Activated CD4-positive, CD25-positive, alpha-beta regulatory T cell treated with anti-CD3 and anti-CD28 coated beads, Interleukin-2, amount 50 U/mL, for 72 hours (primary cell): ENCODE results near the gene SLC2A11.
A peak's percentile ranks its signal among the peaks of the same experiment; 100 is the strongest.
"Not testable (repeated sequence)": the region's sequence is repeated elsewhere in the genome, so short reads cannot be mapped to it uniquely, and the experiment has no call there.

Experiments used
- DNase-seq: peaks from one replicate; pipeline ENCODE4 v3.0.0; 2021

Gene SLC2A11

DNA sequence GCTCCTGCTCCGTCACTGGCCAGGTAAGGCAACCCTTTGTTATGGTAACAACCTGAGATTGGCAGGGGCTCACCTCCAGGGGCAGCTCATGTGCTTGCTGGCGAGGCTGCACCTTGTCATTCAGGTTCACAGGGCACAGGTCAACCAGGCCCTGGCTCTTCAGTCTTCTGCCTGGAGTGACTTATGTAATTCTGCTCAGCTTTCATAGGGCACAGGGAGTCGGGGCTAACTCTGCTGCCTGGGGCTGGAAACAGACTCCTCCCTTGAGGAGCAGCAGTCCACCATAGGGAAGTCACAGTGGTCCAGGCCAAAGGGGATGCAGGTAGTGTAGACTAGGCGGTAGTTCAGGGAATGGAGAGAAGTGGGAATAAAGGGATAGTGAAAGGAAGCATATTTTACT, 35.0 kb downstream of the SLC2A11 start:
- DNase-seq = no peak

DNA sequence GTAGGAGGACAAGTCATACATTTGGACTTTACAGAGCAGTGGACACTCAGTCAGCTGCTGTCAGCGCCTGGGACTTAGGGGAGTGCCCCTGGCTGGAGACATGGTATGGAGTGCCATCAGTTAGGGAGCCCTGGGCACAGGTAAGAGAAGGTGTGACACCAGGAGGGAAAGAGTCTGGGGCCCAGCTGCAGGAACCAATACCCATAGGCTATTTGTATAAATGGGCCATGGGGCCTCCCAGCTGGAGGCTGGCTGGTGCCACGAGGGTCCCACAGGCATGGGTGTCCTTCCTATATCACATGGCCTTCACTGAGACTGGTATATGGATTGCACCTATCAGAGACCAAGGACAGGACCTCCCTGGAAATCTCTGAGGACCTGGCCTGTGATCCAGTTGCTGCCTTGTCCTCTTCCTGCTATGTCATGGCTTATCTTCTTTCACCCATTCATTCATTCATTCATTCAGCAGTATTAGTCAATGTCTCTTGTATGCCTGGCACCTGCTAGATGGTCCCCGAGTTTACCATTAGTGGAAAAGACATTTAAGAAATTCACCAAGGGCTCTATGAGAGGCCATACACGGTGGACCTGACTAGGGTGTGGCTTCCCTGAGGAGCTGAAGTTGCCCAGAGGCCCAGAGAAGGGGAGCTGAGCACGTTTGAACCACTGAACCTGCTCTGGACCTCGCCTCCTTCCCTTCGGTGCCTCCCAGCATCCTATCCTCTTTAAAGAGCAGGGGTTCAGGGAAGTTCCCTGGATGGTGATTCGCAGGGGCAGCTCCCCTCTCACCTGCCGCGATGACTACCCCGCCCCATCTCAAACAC, 35.7 kb downstream of the SLC2A11 start:
- no peak for DNase-seq

DNA sequence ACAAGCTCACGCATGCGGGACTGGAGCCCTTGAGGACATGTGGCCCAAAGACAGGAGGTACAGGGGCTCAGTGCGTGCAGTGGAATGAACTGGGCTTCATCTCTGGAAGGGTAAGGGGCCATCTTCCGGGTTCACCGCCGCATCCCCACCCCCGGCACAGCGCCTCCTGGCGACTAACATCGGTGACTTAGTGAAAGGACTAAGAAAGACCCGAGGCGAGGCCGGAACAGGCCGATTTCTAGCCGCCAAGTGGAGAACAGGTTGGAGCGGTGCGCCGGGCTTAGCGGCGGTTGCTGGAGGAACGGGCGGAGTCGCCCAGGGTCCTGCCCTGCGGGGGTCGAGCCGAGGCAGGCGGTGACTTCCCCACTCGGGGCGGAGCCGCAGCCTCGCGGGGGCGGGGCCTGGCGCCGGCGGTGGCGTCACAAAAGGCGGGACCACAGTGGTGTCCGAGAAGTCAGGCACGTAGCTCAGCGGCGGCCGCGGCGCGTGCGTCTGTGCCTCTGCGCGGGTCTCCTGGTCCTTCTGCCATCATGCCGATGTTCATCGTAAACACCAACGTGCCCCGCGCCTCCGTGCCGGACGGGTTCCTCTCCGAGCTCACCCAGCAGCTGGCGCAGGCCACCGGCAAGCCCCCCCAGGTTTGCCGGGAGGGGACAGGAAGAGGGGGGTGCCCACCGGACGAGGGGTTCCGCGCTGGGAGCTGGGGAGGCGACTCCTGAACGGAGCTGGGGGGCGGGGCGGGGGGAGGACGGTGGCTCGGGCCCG, 36.5 kb downstream of the SLC2A11 start, which contains the start of gene MIF:
TSS of gene MIF (plus strand) at position 439 of the 765 bp plus-strand sequence. CDS start at position 531, 92 bp downstream.
- DNase-seq = peak; percentile 98

DNA sequence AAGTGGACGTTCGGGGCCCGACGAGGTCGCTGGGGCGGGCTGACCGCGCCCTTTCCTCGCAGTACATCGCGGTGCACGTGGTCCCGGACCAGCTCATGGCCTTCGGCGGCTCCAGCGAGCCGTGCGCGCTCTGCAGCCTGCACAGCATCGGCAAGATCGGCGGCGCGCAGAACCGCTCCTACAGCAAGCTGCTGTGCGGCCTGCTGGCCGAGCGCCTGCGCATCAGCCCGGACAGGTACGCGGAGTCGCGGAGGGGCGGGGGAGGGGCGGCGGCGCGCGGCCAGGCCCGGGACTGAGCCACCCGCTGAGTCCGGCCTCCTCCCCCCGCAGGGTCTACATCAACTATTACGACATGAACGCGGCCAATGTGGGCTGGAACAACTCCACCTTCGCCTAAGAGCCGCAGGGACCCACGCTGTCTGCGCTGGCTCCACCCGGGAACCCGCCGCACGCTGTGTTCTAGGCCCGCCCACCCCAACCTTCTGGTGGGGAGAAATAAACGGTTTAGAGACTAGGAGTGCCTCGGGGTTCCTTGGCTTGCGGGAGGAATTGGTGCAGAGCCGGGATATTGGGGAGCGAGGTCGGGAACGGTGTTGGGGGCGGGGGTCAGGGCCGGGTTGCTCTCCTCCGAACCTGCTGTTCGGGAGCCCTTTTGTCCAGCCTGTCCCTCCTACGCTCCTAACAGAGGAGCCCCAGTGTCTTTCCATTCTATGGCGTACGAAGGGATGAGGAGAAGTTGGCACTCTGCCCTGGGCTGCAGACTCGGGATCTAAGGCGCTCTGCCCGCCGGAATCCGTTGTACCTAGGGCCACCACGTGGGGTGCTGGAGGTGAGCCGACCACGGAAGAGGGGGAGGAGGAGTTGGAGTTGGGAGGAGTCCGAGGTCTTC, 37.3 kb downstream of the SLC2A11 start:
- DNase-seq = peak; percentile 75

DNA sequence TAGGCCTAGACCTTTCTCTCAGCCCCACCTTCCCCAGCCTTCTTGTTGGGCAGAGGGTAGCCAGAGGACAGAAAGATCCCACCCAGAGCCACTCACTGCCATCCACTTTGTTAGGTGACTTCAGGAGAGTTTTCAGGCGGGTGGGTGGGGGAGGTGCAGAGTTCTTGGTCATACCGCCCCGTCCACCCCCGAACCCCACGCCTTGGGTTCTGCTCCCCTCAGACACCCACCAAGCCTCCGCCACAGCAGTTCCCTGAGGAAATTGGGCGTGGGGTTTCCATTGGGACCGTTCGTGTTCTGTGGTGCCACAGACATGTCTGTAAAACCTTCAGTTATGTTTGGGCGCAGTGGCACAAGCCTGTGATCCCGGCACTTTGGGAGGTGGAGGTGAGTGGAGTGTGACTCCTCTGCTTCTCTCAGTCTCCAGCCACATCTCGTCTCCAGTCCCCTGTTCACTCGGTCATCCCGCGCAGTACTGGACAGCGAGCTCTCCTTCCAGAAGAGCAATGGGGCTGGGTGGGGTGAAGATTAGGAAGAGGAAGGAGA, 38.0 kb downstream of the SLC2A11 start:
- no peak for DNase-seq

DNA sequence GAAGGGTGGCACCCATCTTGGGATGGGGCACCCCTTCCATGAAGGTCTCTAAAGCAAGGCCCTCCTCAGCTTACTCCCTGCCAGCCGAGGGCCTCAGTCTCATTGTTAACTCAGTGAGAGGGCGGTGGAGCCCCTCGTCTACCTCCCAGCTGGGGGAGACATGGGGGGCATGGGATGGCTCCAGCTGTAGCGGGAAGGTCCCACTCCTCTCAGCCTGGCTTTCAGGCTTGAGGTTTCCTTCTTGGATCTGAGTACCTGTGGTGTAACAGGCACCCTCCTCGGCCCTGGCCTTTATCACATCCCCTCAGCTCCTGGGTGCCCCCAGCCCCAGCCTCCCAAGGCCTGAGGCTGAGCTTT, 38.5 kb downstream of the SLC2A11 start:
- DNase-seq = no peak

DNA sequence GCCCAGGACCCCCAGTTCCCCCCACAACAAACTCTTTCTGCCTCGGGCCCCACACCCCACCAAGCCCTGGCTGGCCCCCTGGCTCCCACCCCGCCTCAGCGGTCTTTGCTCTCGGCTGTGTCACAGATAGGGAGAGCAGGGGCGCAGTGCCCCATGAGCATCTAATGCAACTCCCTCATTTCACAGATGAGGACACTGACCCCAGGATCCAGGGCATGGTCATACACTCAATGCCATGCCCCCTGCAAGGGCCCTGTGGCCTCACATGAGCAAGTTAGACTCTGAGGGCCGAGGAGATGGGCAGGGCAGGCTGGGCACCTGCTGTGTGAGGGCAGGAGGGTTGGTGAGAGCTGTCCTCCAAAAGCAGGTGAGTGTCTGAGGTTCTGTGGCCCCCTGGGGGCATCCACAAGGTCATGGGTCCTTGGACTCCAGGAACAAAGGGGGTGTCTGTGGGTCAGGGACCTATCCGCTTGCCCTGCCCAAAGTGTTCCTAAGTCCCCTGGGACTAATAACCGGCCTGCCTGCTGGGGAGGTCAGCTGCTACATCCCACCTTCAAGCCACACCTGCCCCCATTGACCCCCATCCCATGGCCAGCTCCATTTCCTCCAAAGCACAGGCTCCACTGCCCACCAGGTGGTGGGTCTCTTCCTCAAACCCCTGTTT, 39.0 kb downstream of the SLC2A11 start:
- no peak for DNase-seq

DNA sequence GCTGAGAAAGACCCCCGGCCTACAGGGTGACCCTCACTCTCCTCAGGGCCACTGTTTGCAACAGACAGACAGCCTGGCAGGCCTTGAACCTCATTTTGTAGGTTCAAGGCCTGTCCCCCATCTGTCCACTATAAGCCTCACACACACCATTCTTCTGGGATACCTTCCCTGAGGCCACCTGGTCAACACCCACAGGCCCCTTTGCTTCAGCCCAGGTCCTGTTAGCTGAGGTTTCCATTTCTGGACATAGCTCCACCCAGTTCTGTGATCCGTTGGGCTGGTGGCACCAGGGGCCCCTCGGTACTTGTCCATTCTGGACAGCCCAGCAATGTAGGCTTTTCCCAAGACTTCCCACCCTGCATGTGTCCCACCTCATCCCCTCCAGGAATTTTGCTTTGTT, 39.6 kb downstream of the SLC2A11 start:
- DNase-seq = no peak

DNA sequence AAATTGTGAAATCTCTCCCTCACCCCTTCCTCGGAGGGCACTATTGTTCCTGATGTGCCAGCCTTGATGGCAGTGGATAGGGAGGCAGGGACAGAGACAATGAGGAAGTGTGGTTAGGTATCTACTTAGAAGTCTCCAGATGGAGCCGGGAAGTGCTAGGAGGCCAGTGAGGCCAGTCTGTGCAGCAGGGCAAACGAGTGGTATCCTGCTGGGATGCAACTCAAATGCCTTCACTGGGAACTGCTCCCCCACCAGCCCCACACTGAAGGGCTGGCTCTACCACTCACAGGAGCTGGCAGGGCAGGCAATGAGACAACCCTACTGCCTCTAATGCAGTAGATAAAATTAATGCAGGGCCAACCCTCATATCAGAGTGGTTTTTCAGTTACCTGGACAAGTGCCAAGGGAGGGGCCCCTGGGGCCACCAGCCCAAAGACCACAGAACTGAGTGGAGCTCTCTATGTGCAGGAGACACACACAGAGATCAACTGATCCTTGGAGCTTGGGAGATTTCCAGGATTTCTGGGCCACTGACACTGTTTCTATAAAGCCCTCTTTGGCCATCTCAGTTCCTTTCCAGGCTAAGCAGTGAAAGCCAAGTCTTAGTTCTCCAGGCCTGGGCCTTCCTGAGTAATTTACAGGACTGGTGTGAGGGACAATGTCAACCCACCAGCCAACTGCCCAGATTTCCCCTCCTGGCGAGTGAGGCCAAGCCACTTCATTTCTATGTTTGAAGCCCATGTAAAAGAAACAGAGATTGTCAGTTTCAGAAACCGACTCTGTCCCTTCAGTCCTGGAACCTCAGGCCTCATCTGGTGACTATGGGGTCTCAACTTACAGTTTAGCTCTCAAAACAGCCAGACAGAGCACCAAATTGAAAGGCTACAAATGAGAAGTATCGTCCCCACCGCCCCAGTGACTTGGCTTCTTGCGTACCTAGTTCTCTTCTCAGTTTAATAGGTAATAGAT, 40.6 kb downstream of the SLC2A11 start:
- DNase-seq = no peak

DNA sequence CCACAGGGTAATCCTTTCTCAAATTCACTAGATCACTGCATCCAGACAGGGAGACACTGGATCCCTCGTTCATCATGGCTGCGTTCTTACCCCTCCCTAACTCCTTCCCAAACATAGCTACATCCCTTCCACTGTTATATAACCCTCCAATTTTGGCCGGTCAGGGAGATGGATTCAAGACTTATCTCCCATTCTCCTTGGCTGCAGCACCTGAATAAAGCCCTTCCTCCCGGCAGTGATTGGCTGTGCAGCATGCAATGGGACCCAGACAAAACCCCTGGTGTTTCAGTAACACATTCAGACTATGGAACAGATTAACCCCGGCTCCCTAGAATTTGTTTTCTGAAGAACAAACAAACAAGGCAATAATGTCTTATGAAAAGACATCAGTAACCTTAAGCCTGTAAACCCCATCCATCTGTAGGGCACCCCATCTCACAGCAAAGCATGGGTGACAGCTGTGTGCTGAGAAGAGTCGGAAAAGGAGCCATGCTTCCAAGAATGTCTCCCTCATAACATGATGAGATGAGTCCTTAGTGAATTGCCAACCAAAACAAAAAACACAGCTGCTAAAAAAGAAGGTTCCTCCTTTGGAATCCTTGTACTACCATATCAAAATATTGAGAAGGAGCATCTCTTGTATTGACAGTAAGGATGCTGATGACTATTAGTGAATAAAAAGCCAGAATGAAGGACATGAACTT, 41.5 kb downstream of the SLC2A11 start:
- no peak for DNase-seq

DNA sequence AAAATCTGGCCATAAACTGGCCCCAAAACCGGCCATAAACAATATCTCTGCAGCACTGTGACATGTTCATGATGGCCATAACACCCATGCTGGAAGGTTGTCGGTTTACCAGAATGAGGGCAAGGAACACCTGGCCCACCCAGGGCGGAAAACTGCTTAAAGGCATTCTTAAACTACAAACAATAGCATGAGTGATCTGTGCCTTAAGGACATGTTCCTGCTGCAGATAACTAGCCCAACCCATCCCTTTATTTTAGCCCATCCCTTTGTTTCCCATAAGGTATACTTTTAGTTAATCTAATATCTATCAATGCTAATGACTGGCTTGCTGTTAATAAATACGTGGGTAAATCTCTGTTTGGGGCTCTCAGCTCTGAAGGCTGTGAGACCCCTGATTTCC, 42.6 kb downstream of the SLC2A11 start:
- not testable (repeated sequence) for DNase-seq

DNA sequence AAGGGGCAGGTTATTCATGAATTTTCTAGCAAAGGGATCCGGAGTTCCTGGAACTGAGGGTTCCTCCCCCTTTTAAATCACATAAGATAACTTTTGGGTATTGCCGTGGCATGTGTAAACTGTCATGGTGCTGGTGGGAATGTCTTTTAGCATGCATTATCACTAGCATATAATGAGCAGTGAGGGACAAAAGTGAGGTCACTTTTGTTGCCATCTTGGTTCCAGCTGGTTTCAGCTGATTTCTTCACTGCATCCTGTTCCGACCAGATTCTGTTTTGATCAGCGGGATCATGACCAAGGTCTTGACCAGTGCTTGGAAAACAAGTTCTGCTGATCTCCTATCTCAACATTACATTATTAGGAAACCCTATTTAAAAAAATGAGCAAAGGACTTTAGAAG, 43.9 kb downstream of the SLC2A11 start:
- DNase-seq = no peak

DNA sequence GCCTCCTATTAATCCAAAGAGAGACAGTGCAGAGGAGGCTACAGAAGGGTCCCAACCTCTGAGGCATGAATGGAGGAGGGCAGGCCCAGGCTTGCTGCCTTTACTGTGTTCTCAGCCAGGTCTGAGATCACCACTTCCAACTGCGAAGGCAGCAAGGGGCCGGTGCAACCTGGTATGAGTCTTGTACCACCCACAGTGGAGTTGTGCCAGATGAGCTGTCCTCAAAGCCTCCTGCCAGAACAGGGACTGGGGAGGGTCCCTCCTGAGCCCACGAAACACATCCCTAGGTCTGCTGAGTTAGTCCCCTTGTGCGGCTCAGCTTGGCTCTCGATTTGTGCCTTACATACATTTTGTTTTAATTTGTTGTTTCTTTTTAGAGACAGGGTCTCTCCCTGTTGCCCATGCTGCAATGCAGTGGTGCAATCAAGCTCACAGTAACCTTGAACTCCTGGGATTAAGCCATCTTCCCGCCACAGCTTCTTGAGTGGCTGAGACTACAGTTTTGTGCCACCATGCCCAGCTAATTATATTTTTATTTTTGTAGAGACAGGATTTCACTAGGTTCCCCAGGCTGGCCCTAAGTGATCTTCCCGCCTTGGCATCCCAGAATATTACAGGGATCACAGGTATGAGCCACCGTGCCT, 45.8 kb downstream of the SLC2A11 start:
- no peak for DNase-seq

DNA sequence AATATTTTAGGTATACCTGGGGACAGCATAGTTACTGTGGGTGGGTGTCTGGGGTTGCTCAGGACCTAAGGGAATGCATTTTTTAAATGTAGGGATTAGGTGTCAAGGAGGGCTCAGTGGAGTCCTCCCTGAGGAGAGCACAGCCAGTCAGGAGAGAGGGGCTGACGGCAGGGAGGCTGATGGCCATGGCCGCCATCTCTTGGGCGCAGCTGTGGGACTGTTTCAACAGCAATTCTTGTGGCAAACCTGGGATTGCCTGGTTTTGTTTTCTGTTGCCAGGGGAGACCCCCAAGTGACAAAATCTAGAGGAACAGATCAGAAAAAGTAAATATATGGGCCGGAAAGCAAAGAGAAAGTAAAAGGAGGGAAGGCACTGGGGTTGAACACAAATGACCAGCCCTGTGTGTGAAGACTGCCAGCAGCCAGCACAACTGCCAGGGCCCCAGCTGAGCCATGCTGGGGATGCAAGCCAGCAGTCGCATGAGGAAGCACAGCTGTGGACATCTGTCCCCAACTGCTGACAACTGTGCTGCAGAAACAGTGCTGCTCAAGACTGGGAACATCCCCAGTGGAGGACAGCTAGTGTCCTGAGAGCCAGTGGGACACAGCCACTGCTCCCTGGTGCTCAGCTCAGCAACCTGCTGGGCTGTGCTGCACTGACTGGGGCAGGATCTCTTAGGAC, 47.0 kb downstream of the SLC2A11 start:
- DNase-seq = no peak

DNA sequence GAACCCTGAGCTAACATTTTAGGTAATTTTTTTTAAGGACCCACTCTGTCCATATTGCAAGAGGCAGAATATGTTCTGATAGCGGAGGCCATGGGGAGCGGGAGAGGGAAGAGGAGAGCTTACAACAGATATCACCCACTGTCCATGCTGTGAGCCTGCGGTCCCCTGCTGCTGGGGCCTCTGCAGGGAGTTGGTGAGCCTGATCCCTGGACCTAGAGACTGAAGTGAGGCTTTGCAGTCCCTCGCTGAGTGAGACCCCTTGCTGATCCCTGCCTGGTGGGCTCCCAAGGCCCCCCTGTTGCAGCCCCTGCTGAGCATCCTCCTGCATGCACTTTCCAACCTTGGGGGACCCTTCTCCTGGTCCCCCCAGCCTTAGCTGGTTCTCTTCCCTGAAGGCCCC, 49.0 kb downstream of the SLC2A11 start:
- DNase-seq = no peak

DNA sequence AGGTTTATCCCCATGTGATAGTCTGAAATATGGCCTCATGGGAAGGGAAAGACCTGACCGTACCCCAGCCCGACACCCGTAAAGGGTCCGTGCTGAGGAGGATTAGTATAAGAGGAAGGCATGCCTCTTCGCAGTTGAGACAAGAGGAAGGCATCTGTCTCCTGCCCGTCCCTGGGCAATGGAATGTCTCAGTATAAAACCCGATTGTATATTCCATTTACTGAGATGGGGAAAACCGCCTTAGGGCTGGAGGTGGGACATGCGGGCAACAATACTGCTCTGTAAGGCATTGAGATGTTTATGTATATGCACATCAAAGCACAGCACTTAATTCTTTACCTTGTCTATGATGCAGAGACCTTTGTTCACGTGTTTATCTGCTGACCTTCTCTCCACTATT, 49.7 kb downstream of the SLC2A11 start:
- DNase-seq = not testable (repeated sequence)

DNA sequence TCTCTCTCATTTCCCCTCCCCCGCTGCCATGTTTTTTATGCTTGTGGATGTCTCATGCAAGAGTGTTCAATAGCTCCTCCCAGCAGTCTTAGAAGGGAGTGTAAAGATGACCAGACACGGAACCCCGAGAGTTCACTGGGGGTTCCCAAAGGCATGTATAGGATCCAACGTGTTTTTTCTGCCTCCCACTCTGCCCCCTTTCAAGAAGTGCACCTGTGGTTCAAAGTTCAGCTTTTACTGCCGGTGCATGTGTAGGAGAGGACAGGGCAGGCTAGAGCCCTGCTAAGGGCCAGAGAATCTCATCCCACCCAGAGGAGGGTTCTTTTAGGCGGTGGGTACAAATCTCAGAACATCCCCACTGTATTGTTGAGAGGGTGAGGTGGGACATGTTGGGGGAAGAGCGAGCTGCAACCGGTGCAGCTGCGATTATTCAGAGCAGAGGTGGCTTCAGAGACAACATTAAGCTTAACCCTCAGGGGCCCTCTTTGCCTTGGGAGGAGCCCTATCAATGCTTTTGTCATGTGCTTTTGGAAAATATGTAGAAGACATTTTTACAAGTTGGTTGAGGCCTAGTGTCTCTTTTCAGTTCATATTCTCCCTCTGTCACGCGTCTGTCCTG, 51.0 kb downstream of the SLC2A11 start:
- no peak for DNase-seq

DNA sequence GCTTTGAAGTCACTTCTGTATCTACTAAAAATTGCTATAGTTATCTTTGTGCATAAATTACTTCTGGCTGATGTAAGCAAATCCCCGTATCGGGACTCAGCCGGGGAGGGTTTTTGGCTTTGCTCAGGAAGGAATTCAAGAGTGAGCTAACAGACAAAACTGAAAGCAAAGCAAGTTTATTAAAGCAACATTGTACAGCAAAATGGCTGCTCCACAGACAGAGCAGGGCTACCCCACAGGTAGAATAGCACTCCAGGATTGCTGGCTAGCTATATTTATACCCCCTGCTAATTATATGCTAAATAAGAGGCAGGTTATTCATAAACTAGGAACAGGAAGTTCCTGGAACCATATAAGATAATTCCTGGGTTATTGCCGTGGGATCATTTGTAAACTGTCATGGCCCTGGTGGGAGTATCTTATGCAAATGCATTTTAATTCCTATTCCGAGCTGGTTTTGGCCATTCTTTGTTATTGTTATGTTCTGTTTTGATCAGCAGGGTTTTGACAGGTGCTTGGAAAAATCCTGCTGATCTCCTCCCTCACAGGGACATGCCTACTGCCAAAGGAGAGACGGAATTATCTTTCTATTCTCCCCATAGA, 51.7 kb downstream of the SLC2A11 start:
- DNase-seq = no peak
